Measurements from ENCODE around the gene LCE3E.

GRCh38 chr1:152599934-152600333, 33.4 kb upstream of the LCE3E start, which contains the start of gene LCE3C:
- TF ChIP-seq CTCF (conservative IDR thresholded peaks at IDR 0.05; ENCODE audit: low read depth, low read length), result no peak
- no peak for TF ChIP-seq CHD1 (IDR thresholded peaks at IDR 0.05; ENCODE audit: low read depth, low read length)
- no peak for TF ChIP-seq RCOR1 (IDR thresholded peaks at IDR 0.05; ENCODE audit: insufficient replicate concordance, low read length)
- no peak for TF ChIP-seq BHLHE40 (IDR thresholded peaks at IDR 0.05; ENCODE audit: low read depth, low read length)
- no peak for TF ChIP-seq POLR2A (IDR thresholded peaks at IDR 0.05; ENCODE audit: low read depth, low read length)
- no peak for TF ChIP-seq MAFK (IDR thresholded peaks at IDR 0.05; ENCODE audit: low read depth, low read length)
- no peak for TF ChIP-seq RAD21 (IDR thresholded peaks at IDR 0.05; ENCODE audit: low read length)
- no peak for TF ChIP-seq RFX5 (IDR thresholded peaks at IDR 0.05; ENCODE audit: low read depth, low read length)
- TF ChIP-seq CEBPB (IDR thresholded peaks at IDR 0.05; ENCODE audit: low read depth, low read length), result no peak
- TF ChIP-seq, protein P1, sequence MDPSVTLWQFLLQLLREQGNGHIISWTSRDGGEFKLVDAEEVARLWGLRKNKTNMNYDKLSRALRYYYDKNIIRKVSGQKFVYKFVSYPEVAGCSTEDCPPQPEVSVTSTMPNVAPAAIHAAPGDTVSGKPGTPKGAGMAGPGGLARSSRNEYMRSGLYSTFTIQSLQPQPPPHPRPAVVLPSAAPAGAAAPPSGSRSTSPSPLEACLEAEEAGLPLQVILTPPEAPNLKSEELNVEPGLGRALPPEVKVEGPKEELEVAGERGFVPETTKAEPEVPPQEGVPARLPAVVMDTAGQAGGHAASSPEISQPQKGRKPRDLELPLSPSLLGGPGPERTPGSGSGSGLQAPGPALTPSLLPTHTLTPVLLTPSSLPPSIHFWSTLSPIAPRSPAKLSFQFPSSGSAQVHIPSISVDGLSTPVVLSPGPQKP (IDR thresholded peaks at IDR 0.05; ENCODE audit: borderline replicate concordance, low read depth, low read length), result no peak
- no peak for TF ChIP-seq SMC3 (IDR thresholded peaks at IDR 0.05; ENCODE audit: low read depth, low read length)
- TF ChIP-seq MAZ (IDR thresholded peaks at IDR 0.05; ENCODE audit: borderline replicate concordance, low read depth, low read length), result no peak

All from IMR-90 (cell line).